ENCODE results near the gene MOCOS. TPM values are rescaled to one million over a fixed set of nuclear protein-coding genes. Genes with fewer than 3 reads are reported as not detected.
"Not testable (repeated sequence)": the region's sequence is repeated elsewhere in the genome, so short reads cannot be mapped to it uniquely, and the experiment has no call there.

The MOCOS gene
- total RNA-seq, 1 donor from 2014 or later: 2.0 TPM

- Mint-ChIP-seq H3K36me3 (ENCODE audit: insufficient read depth) (peaks cover 6% of the 10 kb centered on the region), H3K4me3 (ENCODE audit: low read depth) (no peak overlapping the region), H3K27ac (peak overlapping the region; percentile 26), H3K4me1 (ENCODE audit: low read depth) (peaks cover 5% of the 10 kb centered on the region), H3K9me3 (ENCODE audit: low read depth) (peaks cover 13% of the 10 kb centered on the region), H3K27me3 (no peaks in the 10 kb centered on the region)
- no peak for TF ChIP-seq CTCF (IDR thresholded peaks at IDR 0.05; ENCODE audit: unreplicated experiment)
- DNase-seq (ENCODE audit: low spot score, unreplicated experiment): no peak
Observed at GRCh38 chr18:36212301-36213171, 25.2 kb downstream of the MOCOS start.

- Mint-ChIP-seq H3K4me1 (ENCODE audit: low read depth) (peaks cover 5% of the 10 kb centered on the region), H3K9me3 (ENCODE audit: low read depth) (no peaks in the 10 kb centered on the region), H3K36me3 (ENCODE audit: insufficient read depth) (no peaks in the 10 kb centered on the region), H3K27me3 (no peaks in the 10 kb centered on the region), H3K4me3 (ENCODE audit: low read depth) (no peak overlapping the region), H3K27ac (no peak overlapping the region)
- TF ChIP-seq CTCF (IDR thresholded peaks at IDR 0.05; ENCODE audit: unreplicated experiment): no peak
- no peak for DNase-seq (ENCODE audit: low spot score, unreplicated experiment)
Observed at GRCh38 chr18:36214811-36215210, 27.5 kb downstream of the MOCOS start.

GRCh38 chr18:36215577-36215976, 28.3 kb downstream of the MOCOS start:
- DNase-seq (ENCODE audit: low spot score, unreplicated experiment): no peak
- Mint-ChIP-seq H3K36me3 (ENCODE audit: insufficient read depth) (no peaks in the 10 kb centered on the region), H3K9me3 (ENCODE audit: low read depth) (no peaks in the 10 kb centered on the region), H3K27ac (no peak overlapping the region), H3K4me1 (ENCODE audit: low read depth) (peaks cover 5% of the 10 kb centered on the region), H3K27me3 (no peaks in the 10 kb centered on the region), H3K4me3 (ENCODE audit: low read depth) (no peak overlapping the region)
- no peak for TF ChIP-seq CTCF (IDR thresholded peaks at IDR 0.05; ENCODE audit: unreplicated experiment)

GRCh38 chr18:36217348-36217747, 30.1 kb downstream of the MOCOS start:
- DNase-seq (ENCODE audit: low spot score, unreplicated experiment): no peak
- H3K4me3 Mint-ChIP-seq (ENCODE audit: low read depth): no peak overlapping the region
- TF ChIP-seq CTCF (IDR thresholded peaks at IDR 0.05; ENCODE audit: unreplicated experiment): no peak
- peaks cover 5% of the 10 kb centered on the region for H3K4me1 Mint-ChIP-seq (ENCODE audit: low read depth)
- no peak overlapping the region for H3K27ac Mint-ChIP-seq
- H3K9me3 Mint-ChIP-seq (ENCODE audit: low read depth): no peaks in the 10 kb centered on the region
- H3K27me3 Mint-ChIP-seq: no peaks in the 10 kb centered on the region
- H3K36me3 Mint-ChIP-seq (ENCODE audit: insufficient read depth): no peaks in the 10 kb centered on the region

GRCh38 chr18:36229188-36229587, 41.9 kb downstream of the MOCOS start:
- no peak overlapping the region for H3K27ac Mint-ChIP-seq
- no peaks in the 10 kb centered on the region for H3K27me3 Mint-ChIP-seq
- DNase-seq (ENCODE audit: low spot score, unreplicated experiment): no peak
- no peak overlapping the region for H3K4me3 Mint-ChIP-seq (ENCODE audit: low read depth)
- no peaks in the 10 kb centered on the region for H3K4me1 Mint-ChIP-seq (ENCODE audit: low read depth)
- H3K36me3 Mint-ChIP-seq (ENCODE audit: insufficient read depth): peaks cover 17% of the 10 kb centered on the region
- peaks cover 41% of the 10 kb centered on the region for H3K9me3 Mint-ChIP-seq (ENCODE audit: low read depth)
- TF ChIP-seq CTCF (IDR thresholded peaks at IDR 0.05; ENCODE audit: unreplicated experiment): no peak

GRCh38 chr18:36240510-36240909, 53.2 kb downstream of the MOCOS start:
- H3K4me3 Mint-ChIP-seq (ENCODE audit: low read depth); H3K27me3 Mint-ChIP-seq: not testable (repeated sequence)

More at GRCh38 chr18:36240510-36240909, 53.2 kb downstream of the MOCOS start:
- peaks cover 32% of the 10 kb centered on the region for H3K9me3 Mint-ChIP-seq (ENCODE audit: low read depth)
- not testable (repeated sequence) for H3K4me1 Mint-ChIP-seq (ENCODE audit: low read depth); H3K27ac Mint-ChIP-seq; H3K36me3 Mint-ChIP-seq (ENCODE audit: insufficient read depth); DNase-seq (ENCODE audit: low spot score, unreplicated experiment)
